Endodermal cell (in vitro differentiated cells): ENCODE data around the gene COL5A2. TPM values are rescaled to one million over a fixed set of nuclear protein-coding genes. Genes with fewer than 3 reads are reported as not detected.

ENCODE experiments used
- DNase-seq: peaks from one replicate; pipeline ENCODE4 v3.0.0-alpha.2; 2017
- H3K27ac ChIP-seq: 2 replicates; pipeline ENCODE4 v1.5.1; 2013; ENCODE audit warnings: mild to moderate bottlenecking, low read depth, low read length, moderate library complexity
- H3K27me3 ChIP-seq: 2 replicates; pipeline ENCODE4 v1.6.1; 2013; ENCODE audit warnings: mild to moderate bottlenecking, low read length, moderate library complexity; ENCODE audit not compliant: insufficient read depth, control insufficient read depth, poor library complexity, severe bottlenecking
- H3K36me3 ChIP-seq: 2 replicates; pipeline ENCODE4 v1.7.0; 2013; ENCODE audit warnings: mild to moderate bottlenecking, low read length, moderate library complexity; ENCODE audit not compliant: control insufficient read depth, insufficient read depth
- H3K4me1 ChIP-seq: one replicate; pipeline ENCODE4 v1.7.0; 2013; ENCODE audit warnings: low read length; ENCODE audit not compliant: control insufficient read depth, insufficient read depth
- H3K4me3 ChIP-seq: 2 replicates; pipeline ENCODE4 v1.5.1; 2013; ENCODE audit warnings: mild to moderate bottlenecking, low read length, moderate library complexity
- H3K9ac ChIP-seq: 2 replicates; pipeline ENCODE4 v1.6.1; 2013; ENCODE audit warnings: mild to moderate bottlenecking, low read length, moderate library complexity; ENCODE audit not compliant: poor library complexity, severe bottlenecking; ENCODE audit errors: extremely low read depth
- H3K9me3 ChIP-seq: 2 replicates; pipeline ENCODE4 v1.6.1; 2013; ENCODE audit warnings: mild to moderate bottlenecking, low read length, moderate library complexity; ENCODE audit not compliant: control insufficient read depth
- H3K27ac Mint-ChIP-seq: 2 replicates; pipeline ENCODE4 v1.8.0; 2020; ENCODE audit warnings: mixed read lengths
- H3K27me3 Mint-ChIP-seq: 2 replicates; pipeline ENCODE4 v1.8.0; 2021; ENCODE audit warnings: mild to moderate bottlenecking, mixed read lengths; ENCODE audit not compliant: insufficient read depth
- H3K36me3 Mint-ChIP-seq: 2 replicates; pipeline ENCODE4 v1.8.0; 2020; ENCODE audit warnings: low read depth, mixed read lengths
- H3K4me1 Mint-ChIP-seq: 2 replicates; pipeline ENCODE4 v1.8.0; 2020; ENCODE audit warnings: mixed read lengths
- H3K4me3 Mint-ChIP-seq: 2 replicates; pipeline ENCODE4 v1.8.0; 2020; ENCODE audit warnings: mild to moderate bottlenecking, moderate library complexity, mixed read lengths
- H3K9me3 Mint-ChIP-seq: 2 replicates; pipeline ENCODE4 v1.8.0; 2020; ENCODE audit warnings: mild to moderate bottlenecking, mixed read lengths
- CTCF ChIP-seq: fragments of 200-600 bp; sonication (generic); conservative IDR thresholded peaks from 2 replicates; pipeline ENCODE4 v1.5.0; 2021; ENCODE audit warnings: antibody characterized with exemption, mild to moderate bottlenecking
- WGBS, 2 experiments: methylation state at CpG; one replicate each; pipeline versions ENCODE4 v1.1.5 to v1.1.7; 2013; ENCODE audit warnings: missing lambda C conversion rate in 2 of 2, mixed read lengths in 1 of 2; ENCODE audit not compliant: insufficient coverage in 1 of 2, insufficient read length in 1 of 2; 5-methylcytosine and 5-hydroxymethylcytosine counted together
- total RNA-seq, 2 donors: library from RNA; stranded (reverse); fragmentation: NEBNext Ultra II Directional in 1 of 2; extraction: Animal tissue kit (Norgen Biotek cat#: 25700) in 1 of 2; gene quantifications; 2 replicates in 1 of 2; 3 replicates in 1 of 2; pipeline ENCODE4 v1.2.1, GENCODE V29; 2021

COL5A2 gene
- total RNA-seq, 2 donors from 2014 or later = 117 to 153 TPM

GRCh38 chr2:188997263-188997662, 182.3 kb downstream of the COL5A2 start:
- no peak for TF ChIP-seq CTCF
- Mint-ChIP-seq H3K36me3 (no peaks in the 10 kb centered on the region), H3K27me3 (no peaks in the 10 kb centered on the region), H3K4me3 (no peak overlapping the region), H3K4me1 (no peaks in the 10 kb centered on the region), H3K9me3 (no peaks in the 10 kb centered on the region), H3K27ac (no peak overlapping the region)
- DNase-seq = no peak
- no peaks in the 10 kb centered on the region for H3K4me1 ChIP-seq
- H3K4me3 ChIP-seq = no peak overlapping the region
- H3K9me3 ChIP-seq = no peaks in the 10 kb centered on the region
- H3K9ac ChIP-seq = no peak overlapping the region
- H3K27me3 ChIP-seq = no peaks in the 10 kb centered on the region
- no peak overlapping the region for H3K27ac ChIP-seq
- no peaks in the 10 kb centered on the region for H3K36me3 ChIP-seq

GRCh38 chr2:188993247-188993646, 186.3 kb downstream of the COL5A2 start:
- Histone ChIP-seq H3K36me3 (no peaks in the 10 kb centered on the region), H3K27me3 (no peaks in the 10 kb centered on the region), H3K27ac (no peak overlapping the region), H3K4me1 (no peaks in the 10 kb centered on the region), H3K9me3 (no peaks in the 10 kb centered on the region), H3K4me3 (no peak overlapping the region), H3K9ac (no peak overlapping the region)
- Mint-ChIP-seq H3K36me3 (no peaks in the 10 kb centered on the region), H3K27me3 (no peaks in the 10 kb centered on the region), H3K9me3 (no peaks in the 10 kb centered on the region), H3K4me3 (no peak overlapping the region), H3K4me1 (no peaks in the 10 kb centered on the region), H3K27ac (no peak overlapping the region)
- no peak for TF ChIP-seq CTCF
- no peak for DNase-seq
- 83 to 100% methylated on average over 1 of the region's 1 CpG for WGBS, 2 experiments

- 90% methylated on average over 4 of the region's 4 CpGs; no CpG with 5 or more reads in 1 of the 2 experiments for WGBS, 2 experiments
- Mint-ChIP-seq H3K27ac (no peak overlapping the region), H3K4me3 (no peak overlapping the region), H3K9me3 (no peaks in the 10 kb centered on the region), H3K4me1 (no peaks in the 10 kb centered on the region), H3K36me3 (no peaks in the 10 kb centered on the region), H3K27me3 (no peaks in the 10 kb centered on the region)
- H3K9me3 ChIP-seq = no peaks in the 10 kb centered on the region
- TF ChIP-seq CTCF = no peak
- no peaks in the 10 kb centered on the region for H3K36me3 ChIP-seq
- H3K27ac ChIP-seq = no peak overlapping the region
- no peak overlapping the region for H3K4me3 ChIP-seq
- no peak for DNase-seq
- no peaks in the 10 kb centered on the region for H3K4me1 ChIP-seq
- no peak overlapping the region for H3K9ac ChIP-seq
- H3K27me3 ChIP-seq = no peaks in the 10 kb centered on the region
Measured at GRCh38 chr2:188986839-188987238, 192.7 kb downstream of the COL5A2 start.
